Right atrium auricular region (tissue), 2 donors: ENCODE results near the gene CYP24A1. TPM values are rescaled to one million over a fixed set of nuclear protein-coding genes. Genes with fewer than 3 reads are reported as not detected.

Experiments used
- DNase-seq: peaks from one replicate; pipeline ENCODE4 v3.0.0-alpha.2; 2019; ENCODE audit warnings: low spot score
- H3K27ac ChIP-seq, 2 donors: fragments of 200-600 bp; sonication (generic); 1 replicate in 1 of 2; 2 replicates in 1 of 2; pipeline ENCODE4 v1.5.1; 2016 to 2019
- H3K27me3 ChIP-seq, 2 donors: fragments of 200-600 bp; sonication (generic); one replicate each; pipeline versions ENCODE4 v1.5.1 to v1.6.0; 2017 to 2019
- H3K36me3 ChIP-seq: fragments of 200-600 bp; sonication (generic); one replicate; pipeline ENCODE4 v1.5.1; 2016
- H3K4me1 ChIP-seq, 2 donors: fragments of 200-600 bp; sonication (generic); one replicate each; pipeline versions ENCODE4 v1.5.1 to v1.6.0; 2017 to 2019
- H3K4me3 ChIP-seq, 2 donors: fragments of 200-600 bp; sonication (generic); 1 replicate in 1 of 2; 2 replicates in 1 of 2; pipeline ENCODE4 v1.5.1; 2017 to 2019; ENCODE audit warnings: mild to moderate bottlenecking in 1 of 2, moderate library complexity in 1 of 2
- H3K9me3 ChIP-seq, 2 donors: fragments of 200-600 bp; sonication (generic); one replicate each; pipeline ENCODE4 v1.5.1; 2019
- CTCF ChIP-seq, 2 donors: fragments of 200-600 bp; sonication (generic); IDR thresholded peaks; one replicate each; pipeline ENCODE4 v1.5.1; 2019; ENCODE audit warnings: antibody characterized with exemption in 2 of 2
- total RNA-seq, 2 donors: library from RNA; depleted of rRNA; stranded (reverse); fragments of >200 nt; gene quantifications; one replicate each; pipeline ENCODE4 v1.1.0, GENCODE V29; 2016

CYP24A1 gene
- total RNA-seq, 2 donors from 2014 or later = 0.24 TPM; not detected in 1

- Histone ChIP-seq H3K4me1 (no peaks in the 10 kb centered on the region), H3K27ac (no peak overlapping the region), H3K36me3 (no peaks in the 10 kb centered on the region), H3K4me3 (no peak overlapping the region), H3K9me3 (no peaks in the 10 kb centered on the region), H3K27me3 (no peaks in the 10 kb centered on the region)
- no peak for DNase-seq
- no peak for TF ChIP-seq CTCF (IDR thresholded peaks at IDR 0.05)
Observed at GRCh38 chr20:54107600-54108325, 66.0 kb downstream of the CYP24A1 start.

GRCh38 chr20:54107181-54107580 is 66.6 kb downstream of the CYP24A1 start:
- Histone ChIP-seq H3K27me3 (no peaks in the 10 kb centered on the region), H3K9me3 (no peaks in the 10 kb centered on the region), H3K4me3 (no peak overlapping the region), H3K36me3 (no peaks in the 10 kb centered on the region), H3K4me1 (no peaks in the 10 kb centered on the region), H3K27ac (no peak overlapping the region)
- DNase-seq = no peak
- no peak for TF ChIP-seq CTCF (IDR thresholded peaks at IDR 0.05)

GRCh38 chr20:54106162-54106561 is 67.6 kb downstream of the CYP24A1 start:
- Histone ChIP-seq H3K4me3 (no peak overlapping the region), H3K4me1 (no peaks in the 10 kb centered on the region), H3K9me3 (no peaks in the 10 kb centered on the region), H3K27ac (no peak overlapping the region), H3K36me3 (no peaks in the 10 kb centered on the region), H3K27me3 (no peaks in the 10 kb centered on the region)
- TF ChIP-seq CTCF (IDR thresholded peaks at IDR 0.05) = no peak
- DNase-seq = no peak

GRCh38 chr20:54105653-54106052 is 68.1 kb downstream of the CYP24A1 start:
- no peak overlapping the region for H3K27ac ChIP-seq
- no peaks in the 10 kb centered on the region for H3K36me3 ChIP-seq
- no peaks in the 10 kb centered on the region for H3K27me3 ChIP-seq
- no peaks in the 10 kb centered on the region for H3K4me1 ChIP-seq
- H3K9me3 ChIP-seq = no peaks in the 10 kb centered on the region
- no peak overlapping the region for H3K4me3 ChIP-seq
- TF ChIP-seq CTCF (IDR thresholded peaks at IDR 0.05) = no peak
- no peak for DNase-seq

GRCh38 chr20:54104781-54105180 is 69.0 kb downstream of the CYP24A1 start:
- no peaks in the 10 kb centered on the region for H3K9me3 ChIP-seq
- no peak for TF ChIP-seq CTCF (IDR thresholded peaks at IDR 0.05)
- H3K4me3 ChIP-seq = no peak overlapping the region
- no peak for DNase-seq
- no peak overlapping the region for H3K27ac ChIP-seq
- no peaks in the 10 kb centered on the region for H3K36me3 ChIP-seq
- H3K27me3 ChIP-seq = no peaks in the 10 kb centered on the region
- no peaks in the 10 kb centered on the region for H3K4me1 ChIP-seq
